ENCODE measurements around the gene CINP.
A peak's percentile ranks its signal among the peaks of the same experiment; 100 is the strongest.
"Not testable (repeated sequence)": the region's sequence is repeated elsewhere in the genome, so short reads cannot be mapped to it uniquely, and the experiment has no call there.

Gene CINP

GRCh38 chr14:102320671-102321455, 41.8 kb downstream of the CINP start:
- no peak for FAIRE-seq

GRCh38 chr14:102320033-102320660, 42.5 kb downstream of the CINP start:
- FAIRE-seq (no peak), DNase-seq (ENCODE audit: low spot score) (peak; percentile 8)

More at GRCh38 chr14:102320671-102321455, 41.8 kb downstream of the CINP start:
- DNase-seq (ENCODE audit: low spot score) = no peak

GRCh38 chr14:102319351-102320032, 43.2 kb downstream of the CINP start, which contains the start of gene ZNF839:
ZNF839 (plus strand) TSS chr14:102319746; CDS start chr14:102319766, 20 bp downstream.
- peak; percentile 80 for DNase-seq (ENCODE audit: low spot score)
- no peak for FAIRE-seq

- no peak for DNase-seq (ENCODE audit: low spot score)
- no peak for FAIRE-seq
Measured at GRCh38 chr14:102318781-102319276, 43.9 kb downstream of the CINP start.

GRCh38 chr14:102317564-102318248, 45.0 kb downstream of the CINP start:
- DNase-seq (ENCODE audit: low spot score) = no peak
- no peak for FAIRE-seq

- FAIRE-seq = no peak
- peak; percentile 81 for DNase-seq (ENCODE audit: low spot score)
Measured at GRCh38 chr14:102316743-102317563, 45.7 kb downstream of the CINP start.

GRCh38 chr14:102316338-102316742, 46.4 kb downstream of the CINP start:
- no peak for FAIRE-seq

GRCh38 chr14:102315121-102315520, 47.6 kb downstream of the CINP start:
- FAIRE-seq (no peak), DNase-seq (ENCODE audit: low spot score) (no peak)

More at GRCh38 chr14:102316338-102316742, 46.4 kb downstream of the CINP start:
- DNase-seq (ENCODE audit: low spot score) = no peak

- peak; percentile 50 for DNase-seq (ENCODE audit: low spot score)
- FAIRE-seq = no peak
Measured at GRCh38 chr14:102314242-102315011, 48.3 kb downstream of the CINP start.

- FAIRE-seq (no peak), DNase-seq (ENCODE audit: low spot score) (peak; percentile 91)
Measured at GRCh38 chr14:102304611-102305506, 57.8 kb downstream of the CINP start, which contains the start of gene MOK. MOK (minus strand) TSS chr14:102305164; CDS start chr14:102304968, 196 bp downstream.

GRCh38 chr14:102303664-102304063, 59.0 kb downstream of the CINP start:
- no peak for FAIRE-seq

GRCh38 chr14:102298303-102299070, 64.2 kb downstream of the CINP start:
- DNase-seq (ENCODE audit: low spot score); FAIRE-seq: not testable (repeated sequence)

More at GRCh38 chr14:102303664-102304063, 59.0 kb downstream of the CINP start:
- no peak for DNase-seq (ENCODE audit: low spot score)

Data from RCC 7860 (cell line).